NCI-H69 (cell line): ENCODE measurements around the gene FAR2.
"Not testable (repeated sequence)": the region's sequence is repeated elsewhere in the genome, so short reads cannot be mapped to it uniquely, and the experiment has no call there.

Source experiments
- DNase-seq: peaks from one replicate; lab custom pipeline; 2025; lab: John Stamatoyannopoulos, UW

FAR2 gene

DNA sequence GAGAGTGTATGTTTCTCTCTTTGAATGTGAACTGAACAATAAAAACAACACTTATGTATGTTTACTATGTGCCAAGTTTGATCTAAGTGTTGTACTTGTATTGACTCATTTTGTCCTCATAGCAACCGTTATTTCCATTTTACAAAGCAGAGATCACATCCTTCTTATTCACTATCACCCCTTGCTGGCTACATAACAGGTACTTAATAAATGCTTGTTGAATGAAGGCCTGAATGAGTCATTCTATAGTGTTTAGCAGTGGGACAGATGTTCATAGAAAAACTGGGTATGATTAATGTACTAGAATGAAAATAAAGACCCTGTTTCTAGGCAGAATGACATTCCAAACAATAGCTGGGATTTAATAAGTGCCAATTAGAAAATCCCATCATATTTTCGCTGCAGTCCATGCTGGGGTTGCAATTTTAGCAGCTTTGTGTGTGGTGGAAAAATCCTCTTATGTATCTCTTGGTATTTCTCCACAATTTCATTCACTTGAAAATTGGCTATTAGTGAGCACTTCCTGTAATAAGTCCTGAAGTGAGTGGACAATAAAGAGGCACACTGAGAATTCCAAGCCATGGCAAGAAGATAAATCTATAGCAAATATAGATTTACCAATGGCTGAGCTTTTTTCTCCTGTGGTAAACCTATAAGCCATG, 86.0 kb downstream of the FAR2 start:
- no peak for DNase-seq

DNA sequence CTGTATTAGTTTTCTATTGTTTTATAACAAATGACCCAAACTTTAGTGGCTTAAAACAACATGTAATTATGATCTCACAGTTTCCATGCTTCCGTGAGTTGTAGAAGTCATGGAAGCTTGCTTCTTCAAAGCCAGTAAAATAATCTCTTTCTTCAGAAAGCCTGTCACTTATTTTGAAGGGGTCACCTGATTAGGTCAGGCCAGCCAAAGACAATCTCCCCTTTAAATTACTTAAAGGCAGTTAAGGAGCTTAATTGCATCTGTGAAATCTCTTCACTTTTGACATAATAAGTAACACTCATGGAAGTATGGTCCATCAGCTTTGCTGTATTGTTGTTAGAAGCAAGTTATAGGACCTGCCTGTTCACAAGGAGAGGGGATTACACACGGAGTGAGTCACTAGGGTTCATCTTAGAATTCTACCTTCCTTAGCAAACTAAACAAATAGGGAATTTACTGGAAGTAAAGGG, 89.8 kb downstream of the FAR2 start:
- no peak for DNase-seq

GRCh38 chr12:29239336-29239735, 90.3 kb downstream of the FAR2 start:
- DNase-seq: no peak

GRCh38 chr12:29240441-29240840, 91.4 kb downstream of the FAR2 start:
- no peak for DNase-seq

DNA sequence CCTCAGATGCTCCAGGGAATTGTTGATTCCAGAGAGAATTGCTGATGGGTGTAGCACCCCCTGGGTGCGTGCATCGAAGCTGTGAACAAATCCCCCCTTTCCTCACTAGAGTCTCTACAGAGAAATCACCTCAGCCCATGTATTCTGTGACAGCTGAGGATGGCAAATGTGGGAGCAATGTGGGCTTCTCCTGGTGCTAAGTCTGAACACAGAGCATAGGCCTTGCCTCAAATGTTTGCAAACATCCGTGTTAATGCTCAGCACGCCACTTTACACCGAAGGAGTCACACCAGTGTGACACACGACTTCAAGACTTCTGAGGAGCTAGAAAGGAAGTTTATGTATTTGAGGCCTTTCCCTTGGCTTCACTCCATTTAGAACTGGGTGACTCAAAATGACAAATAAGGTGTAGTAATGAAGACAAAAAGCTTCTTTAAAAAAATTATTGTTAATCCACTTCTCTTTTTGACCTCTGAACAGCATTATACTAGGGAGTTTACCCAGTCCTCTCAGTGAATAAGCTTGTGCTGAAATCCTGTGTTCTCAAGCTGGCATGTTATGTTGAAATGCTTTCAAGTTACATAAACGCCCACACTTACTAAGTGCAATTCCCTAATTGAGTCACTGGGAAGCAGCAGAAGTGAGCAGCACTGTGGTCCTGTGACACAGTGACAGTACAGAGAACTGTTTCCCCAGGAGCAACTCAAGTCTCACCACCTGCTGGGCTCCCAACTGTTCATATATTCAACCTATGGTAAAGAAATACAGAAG, 92.9 kb downstream of the FAR2 start:
- no peak for DNase-seq

GRCh38 chr12:29242921-29243431, 93.9 kb downstream of the FAR2 start:
- no peak for DNase-seq

DNA sequence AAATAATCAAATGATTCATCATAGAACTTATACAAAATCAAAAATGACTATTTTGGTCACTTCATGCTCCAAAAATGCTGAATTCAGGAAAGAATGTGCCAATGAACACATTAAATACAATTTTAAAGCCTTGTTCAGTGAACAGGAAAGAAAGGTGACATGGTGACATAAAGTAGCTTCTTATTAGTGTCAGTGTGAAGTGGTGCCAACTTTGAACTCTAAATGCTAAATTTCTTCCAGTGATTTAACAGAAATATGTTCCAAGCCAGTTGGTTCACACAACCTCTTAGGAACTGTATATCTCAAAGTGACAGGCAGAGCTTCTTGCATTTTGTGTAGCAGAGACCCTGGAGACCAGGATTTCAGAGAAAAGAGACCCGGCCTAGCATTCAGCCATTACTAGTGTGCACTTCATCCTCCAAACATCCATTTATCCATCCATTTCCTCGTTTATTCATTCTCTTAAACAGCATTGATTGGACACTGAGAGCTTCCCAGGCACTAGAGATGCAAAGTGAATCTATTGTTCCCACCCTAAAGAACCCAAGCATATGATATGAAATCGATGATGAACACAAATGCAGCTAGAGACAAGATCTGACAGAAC, 95.2 kb downstream of the FAR2 start:
- no peak for DNase-seq

- DNase-seq: no peak
These were observed 96.2 kb downstream of the FAR2 start for GRCh38 chr12:29245246-29245645.

GRCh38 chr12:29249930-29250329, 100.9 kb downstream of the FAR2 start:
- no peak for DNase-seq

DNA sequence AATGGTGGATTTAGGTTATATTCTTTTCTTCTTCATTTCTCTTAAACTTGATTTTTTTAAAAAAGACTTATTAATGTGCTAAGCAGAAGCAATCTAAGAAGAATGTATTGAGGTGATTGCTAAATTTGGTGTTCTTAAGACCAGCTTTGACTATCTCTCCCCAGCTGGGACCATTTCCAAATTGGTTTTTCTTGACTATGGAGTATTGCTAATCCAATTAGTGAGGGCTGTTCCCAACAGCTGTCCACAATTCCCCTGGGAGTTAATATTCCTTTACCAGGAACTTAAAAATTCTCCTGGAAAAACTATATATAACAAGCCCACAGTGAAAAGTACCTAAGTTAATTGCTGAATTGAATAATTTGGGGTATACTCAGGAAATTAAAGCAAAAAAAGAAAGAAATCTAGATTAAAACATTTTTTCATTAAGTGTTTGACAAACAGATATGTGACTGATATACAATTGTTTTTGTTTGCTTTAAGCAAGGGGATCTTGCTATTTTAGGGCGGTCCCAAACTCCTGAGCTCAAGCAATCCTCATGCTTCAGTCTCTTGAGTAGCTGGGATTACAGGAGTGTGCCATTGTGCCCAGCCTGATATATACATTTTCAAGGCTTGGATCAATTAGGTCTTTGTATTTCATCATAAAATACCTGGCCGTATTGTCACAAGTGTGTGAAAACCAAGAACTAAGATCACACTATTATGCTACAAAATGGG, 105.0 kb downstream of the FAR2 start:
- no peak for DNase-seq

DNA sequence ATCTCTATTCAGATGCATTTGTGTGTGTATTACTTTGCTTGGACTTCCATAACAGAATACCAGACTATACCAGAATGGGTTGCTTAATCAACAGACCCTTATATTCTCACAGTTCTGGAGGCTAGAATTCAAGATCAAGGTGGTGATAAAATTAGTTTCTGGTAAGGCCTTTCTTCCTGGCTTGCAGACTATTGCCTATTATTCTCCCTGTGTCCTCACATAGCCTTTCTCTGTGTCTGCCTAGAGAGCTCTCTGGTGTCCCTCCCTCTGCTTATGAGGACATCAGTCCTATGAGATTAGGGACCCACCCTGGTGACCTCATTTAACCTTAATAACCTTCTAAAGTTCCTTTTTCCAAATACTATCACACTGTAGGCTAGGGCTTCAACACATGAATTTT, 106.0 kb downstream of the FAR2 start:
- DNase-seq: no peak

DNA sequence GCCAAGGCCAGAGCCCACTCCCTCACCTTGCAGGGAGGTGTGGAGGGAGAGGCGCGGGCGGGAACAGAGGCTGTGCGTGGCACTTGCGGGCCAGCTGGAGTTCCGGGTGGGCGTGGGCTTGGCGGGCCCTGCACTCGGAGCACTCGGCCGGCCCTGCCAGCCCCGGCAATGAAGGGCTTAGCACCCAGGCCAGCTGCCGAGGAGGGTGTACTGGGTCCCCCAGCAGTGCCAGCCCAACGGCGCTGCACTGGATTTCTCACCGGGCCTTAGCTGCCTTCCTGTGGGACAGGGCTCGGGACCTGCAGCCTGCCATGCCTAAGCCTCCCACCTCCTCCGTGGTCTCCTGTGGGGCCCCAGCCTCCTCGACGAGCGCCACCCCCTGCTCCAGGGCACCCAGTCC, 107.5 kb downstream of the FAR2 start:
- DNase-seq: no peak

DNA sequence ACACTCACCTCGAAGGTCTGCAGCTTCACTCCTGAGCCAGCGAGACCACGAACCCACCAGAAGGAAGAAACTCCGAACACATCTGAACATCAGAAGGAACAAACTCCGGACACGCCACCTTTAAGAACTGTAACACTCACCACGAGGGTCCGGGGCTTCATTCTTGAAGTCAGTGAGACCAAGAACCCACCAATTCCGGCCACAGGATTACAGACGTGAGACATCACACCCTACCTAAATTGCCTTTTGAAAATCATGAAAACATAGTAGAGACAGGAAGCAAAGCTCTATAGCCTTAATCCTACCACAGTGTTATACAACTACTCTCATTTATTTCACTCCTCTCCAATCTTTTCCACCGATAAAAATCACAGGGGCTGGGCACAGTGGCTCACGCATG, 108.6 kb downstream of the FAR2 start:
- DNase-seq: not testable (repeated sequence)

DNA sequence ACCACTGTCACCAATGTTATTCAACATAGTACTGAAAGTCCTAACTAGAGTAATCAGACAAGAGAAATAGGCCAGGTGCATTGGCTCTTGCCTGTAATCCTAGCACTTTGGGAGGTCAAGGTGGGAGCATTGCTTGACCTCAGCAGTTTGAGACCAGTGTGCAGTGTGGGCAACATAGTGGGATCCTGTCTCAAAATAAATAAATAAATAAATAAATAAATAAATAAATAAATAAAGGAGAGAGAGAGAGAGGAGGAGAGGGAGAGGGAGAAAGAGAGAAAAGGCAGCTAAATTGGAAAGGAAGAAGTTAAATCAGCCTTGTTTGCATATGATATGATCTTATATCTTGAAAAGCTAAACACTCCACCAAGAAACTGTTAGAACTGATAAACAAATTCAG, 115.3 kb downstream of the FAR2 start:
- DNase-seq: no peak

DNA sequence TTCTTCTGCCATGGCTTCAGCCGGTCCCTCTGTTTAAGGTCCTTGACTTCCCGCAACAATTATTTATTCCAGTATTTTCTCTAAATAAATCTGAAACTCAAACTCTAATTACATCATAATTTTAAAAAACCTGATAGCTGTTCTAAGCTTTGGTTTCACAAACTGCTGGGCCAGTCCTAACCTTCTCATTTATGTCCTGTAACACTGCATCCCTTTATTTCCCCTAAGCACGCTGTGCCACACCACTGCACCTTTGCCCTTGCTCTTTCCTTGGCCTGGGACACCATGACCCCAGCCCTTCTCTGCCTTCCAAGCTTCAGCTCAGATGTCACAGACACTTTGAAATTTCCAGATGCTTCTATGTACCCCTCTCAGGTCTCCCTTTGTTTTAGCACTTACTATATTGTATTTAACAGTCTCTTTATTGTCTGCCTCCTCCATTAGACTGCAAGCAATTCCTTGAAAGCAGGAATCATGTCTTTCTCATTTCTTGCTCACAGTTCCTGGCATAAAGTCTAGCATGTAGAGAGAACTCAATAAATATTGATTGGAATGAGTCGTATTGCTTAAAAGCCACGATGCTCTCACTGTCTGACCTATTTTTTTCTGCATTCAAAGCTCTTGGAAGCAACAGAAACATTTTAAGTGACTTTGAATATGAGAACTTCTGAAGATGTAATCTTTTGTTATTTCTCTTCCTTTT, 120.8 kb downstream of the FAR2 start:
- no peak for DNase-seq

GRCh38 chr12:29270446-29270845, 121.4 kb downstream of the FAR2 start:
- no peak for DNase-seq

- DNase-seq: no peak
These were observed 124.2 kb downstream of the FAR2 start for GRCh38 chr12:29273178-29273843.

DNA sequence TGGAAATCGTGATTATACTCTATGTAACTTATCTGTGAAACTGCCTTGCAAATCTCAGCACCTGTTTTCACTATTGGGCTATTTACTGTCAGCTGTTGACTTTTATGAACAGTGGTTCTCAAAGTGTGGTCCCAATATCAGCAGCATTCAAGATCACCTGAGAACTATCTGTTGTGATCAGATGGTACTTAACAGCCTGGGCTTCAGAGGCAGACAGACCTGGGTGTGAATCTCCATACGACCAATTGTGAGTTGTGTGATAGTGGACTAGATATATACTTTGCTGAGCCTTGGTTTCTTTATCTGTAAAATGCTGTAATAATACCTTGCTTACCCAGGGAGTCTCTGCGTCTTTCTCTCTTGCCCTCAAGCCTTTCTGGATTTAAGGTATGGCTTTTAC, 126.8 kb downstream of the FAR2 start:
- no peak for DNase-seq

DNA sequence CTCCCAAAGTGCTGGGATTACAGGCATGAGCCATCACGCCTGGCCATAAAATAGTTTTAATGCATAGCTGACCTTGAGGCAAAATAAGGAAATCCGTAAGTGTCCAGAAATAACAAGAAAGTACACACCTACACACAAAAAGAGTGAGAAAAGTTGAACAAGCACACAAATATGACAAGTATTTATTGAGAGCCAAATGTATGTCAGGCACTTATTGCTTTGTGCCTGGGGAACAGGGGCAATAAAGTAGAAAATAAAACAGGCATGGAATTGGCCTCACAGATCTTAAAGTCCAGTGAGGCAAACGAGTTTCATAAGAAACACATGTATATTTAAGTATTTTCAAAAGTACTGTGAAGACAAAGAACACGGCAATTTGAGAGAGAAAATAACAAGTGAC, 128.2 kb downstream of the FAR2 start:
- no peak for DNase-seq

DNA sequence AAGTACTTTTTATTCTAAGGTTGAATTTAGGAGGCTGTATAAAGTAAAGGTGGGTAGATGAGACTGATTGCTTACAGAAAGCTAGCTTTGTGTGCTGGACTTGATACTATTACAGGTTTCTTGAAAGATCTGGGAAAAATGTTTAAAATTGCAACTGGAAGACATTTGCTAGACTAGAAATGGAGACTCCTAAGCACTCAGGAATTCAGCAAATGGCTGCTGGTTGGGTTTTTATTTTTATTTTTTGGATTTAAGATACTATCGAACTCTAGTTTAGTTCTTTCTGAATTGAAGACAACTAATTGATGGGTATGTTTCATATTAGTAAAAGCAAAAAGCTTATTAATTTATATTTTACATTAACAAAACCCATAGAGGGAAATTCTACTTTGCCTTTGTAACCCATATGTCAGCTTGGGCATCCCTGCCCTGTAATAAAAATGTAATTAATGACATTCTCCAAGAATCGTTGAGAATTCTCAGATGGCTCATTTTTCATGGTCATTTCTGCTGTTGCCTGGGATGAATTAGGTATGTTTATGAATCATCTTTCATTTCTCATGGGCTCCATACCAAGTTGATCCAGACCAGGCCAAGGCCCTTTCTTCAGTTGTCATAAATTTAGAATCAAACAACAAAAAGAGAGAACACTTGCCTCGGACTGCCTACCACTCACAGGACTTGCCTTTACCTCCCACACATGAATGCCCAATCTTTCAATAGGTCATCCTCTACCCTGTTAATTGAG, 129.8 kb downstream of the FAR2 start:
- no peak for DNase-seq
